ENCODE measurements around the gene GPATCH2.
A peak's percentile ranks its signal among the peaks of the same experiment; 100 is the strongest.
"Not testable (repeated sequence)": the region's sequence is repeated elsewhere in the genome, so short reads cannot be mapped to it uniquely, and the experiment has no call there.

The GPATCH2 gene

GRCh38 chr1:217524787-217525520 lies 105.9 kb downstream of the GPATCH2 start:
- DNase-seq: no peak

- not testable (repeated sequence) for DNase-seq
Observed at GRCh38 chr1:217523921-217524320, 107.0 kb downstream of the GPATCH2 start.

GRCh38 chr1:217522277-217522676 lies 108.6 kb downstream of the GPATCH2 start:
- no peak for DNase-seq

- DNase-seq: no peak
Observed at GRCh38 chr1:217521317-217521716, 109.6 kb downstream of the GPATCH2 start.

- DNase-seq: no peak
Observed at GRCh38 chr1:217506878-217507277, 124.0 kb downstream of the GPATCH2 start.

- DNase-seq: no peak
Observed at GRCh38 chr1:217498209-217498608, 132.7 kb downstream of the GPATCH2 start.

- DNase-seq: peak in 1 of 2 donors; percentile 15
Observed at GRCh38 chr1:217495249-217495648, 135.6 kb downstream of the GPATCH2 start.

GRCh38 chr1:217494767-217495166 lies 136.1 kb downstream of the GPATCH2 start:
- DNase-seq: no peak

- DNase-seq: no peak
Observed at GRCh38 chr1:217493290-217493689, 137.6 kb downstream of the GPATCH2 start.

- peak; percentile 73 to 78 for DNase-seq
Observed at GRCh38 chr1:217484871-217485270, 146.0 kb downstream of the GPATCH2 start.

GRCh38 chr1:217482356-217483102 lies 148.4 kb downstream of the GPATCH2 start:
- DNase-seq: peak; percentile 74 to 87

- DNase-seq: no peak
Observed at GRCh38 chr1:217478450-217478849, 152.4 kb downstream of the GPATCH2 start.

GRCh38 chr1:217472915-217473314 lies 158.0 kb downstream of the GPATCH2 start:
- DNase-seq: no peak

GRCh38 chr1:217471403-217471802 lies 159.5 kb downstream of the GPATCH2 start:
- no peak for DNase-seq

GRCh38 chr1:217469983-217470382 lies 160.9 kb downstream of the GPATCH2 start:
- no peak for DNase-seq

GRCh38 chr1:217465102-217465501 lies 165.8 kb downstream of the GPATCH2 start:
- no peak for DNase-seq

GRCh38 chr1:217462666-217463065 lies 168.2 kb downstream of the GPATCH2 start:
- DNase-seq: no peak

GRCh38 chr1:217462159-217462558 lies 168.7 kb downstream of the GPATCH2 start:
- DNase-seq: no peak

GRCh38 chr1:217457016-217457415 lies 173.9 kb downstream of the GPATCH2 start:
- DNase-seq: no peak

- no peak for DNase-seq
Observed at GRCh38 chr1:217456261-217456660, 174.6 kb downstream of the GPATCH2 start.

- no peak for DNase-seq
Observed at GRCh38 chr1:217453816-217454215, 177.1 kb downstream of the GPATCH2 start.

GRCh38 chr1:217449370-217449769 lies 181.5 kb downstream of the GPATCH2 start:
- no peak for DNase-seq

- no peak for DNase-seq
Observed at GRCh38 chr1:217443845-217444244, 187.0 kb downstream of the GPATCH2 start.

- no peak for DNase-seq
Observed at GRCh38 chr1:217437376-217437775, 193.5 kb downstream of the GPATCH2 start.

All from inflammatory macrophage (primary cell).